Pancreas (tissue), 10 donors: ENCODE data around the gene SLC40A1. TPM values are rescaled to one million over a fixed set of nuclear protein-coding genes. Genes with fewer than 3 reads are reported as not detected.

Source experiments
- ATAC-seq, 4 donors: fragments of 200-7000 bp; cut with Tn5 transposase; one replicate each; pipeline versions ENCODE4 v1.8.0 to v1.9.1; 2020; ENCODE audit warnings: mild to moderate bottlenecking in 4 of 4, moderate library complexity in 4 of 4
- DNase-seq, 6 donors: peaks; one replicate each; pipeline ENCODE4 v3.0.0-alpha.2; 2020
- FAIRE-seq: peaks from 2 replicates; lab custom pipeline; 2012; peaks lifted over from hg19 to GRCh38; lab: Jason Lieb, UNC
- H3K27ac ChIP-seq, 4 donors: fragments of 200-600 bp; sonication (generic); 1 replicate in 3 of 4; 2 replicates in 1 of 4; pipeline versions ENCODE4 v1.5.0 to v1.8.0; 2020
- H3K27me3 ChIP-seq, 4 donors: fragments of 200-600 bp; one replicate each; pipeline ENCODE4 v1.8.0; 2021
- H3K36me3 ChIP-seq, 3 donors: fragments of 200-600 bp; sonication (generic) in 1 of 3; one replicate each; pipeline versions ENCODE4 v1.5.0 to v1.8.0; 2020 to 2021
- H3K4me1 ChIP-seq, 3 donors: fragments of 200-600 bp; one replicate each; pipeline ENCODE4 v1.8.0; 2021
- H3K4me3 ChIP-seq, 4 donors: fragments of 200-600 bp; sonication (generic) in 2 of 4; one replicate each; pipeline versions ENCODE4 v1.5.0 to v1.8.0; 2020 to 2021
- H3K9me3 ChIP-seq, 4 donors: fragments of 200-600 bp; one replicate each; pipeline ENCODE4 v1.8.0; 2021
- CTCF ChIP-seq, 4 donors: fragments of 200-600 bp; sonication (generic) in 3 of 4; IDR thresholded peaks; one replicate each; pipeline versions ENCODE4 v1.5.0 to v1.8.0; 2021; ENCODE audit warnings: antibody characterized with exemption in 4 of 4
- WGBS, 2 donors: extraction: QIAGEN DNeasy Blood & Tissue Kit; methylation state at CpG; one replicate each; pipeline ENCODE4 v1.1.7; 2013; 5-methylcytosine and 5-hydroxymethylcytosine counted together
- intact Hi-C, 3 donors: fragments of 100-400 bp; cut with DNase I; formaldehyde crosslinking; loops; one replicate each; pipeline versions ENCODE4 v1.11.1 to v1.14.2; 2022
- polyA plus RNA-seq, 2 donors: library from polyadenylated mRNA; stranded (reverse); fragments of 200-250 nt; gene quantifications; one replicate each; pipeline ENCODE4 v1.2.3, GENCODE V29; 2013
- total RNA-seq, 6 donors: library from RNA; stranded (reverse); fragmentation: NEBNext Ultra II Directional in 4 of 6; extraction: Animal tissue kit (Norgen Biotek cat#: 25700) in 4 of 6; gene quantifications; one replicate each; pipeline versions ENCODE4 v1.2.1 to v1.2.4, GENCODE V29; 2021 to 2023
- donor health status: healthy with polysubstance abuse.
- donor health status: DM: no; HTN: no; CAD: no; lungs with moderate emphysema.
- donor health status: DM: no; HTN: no; CAD: no.
- donor health status: control.
- donor health status: control.
- donor health status: Bipolar disorder and iron deficiency.
- donor health status: DM: yes; HTN: yes; CAD: no.
- donor health status: DM: no; HTN: no; CAD: no.
- donor health status: DM: no; HTN: no; CAD: no.
- donor health status: DM: yes; HTN: yes; CAD: no.

Gene SLC40A1
- total and polyA plus RNA-seq, 8 donors: 14.0 to 65.8 (median 40.4) TPM

GRCh38 chr2:189558516-189559272 is 21.9 kb downstream of the SLC40A1 start:
- WGBS, 2 donors: 91 to 93% methylated on average over 6 of the region's 6 CpGs
- H3K4me3 ChIP-seq: no peak overlapping the region
- intact Hi-C loops: no loop called here
- DNase-seq: no peak
- TF ChIP-seq CTCF (IDR thresholded peaks at IDR 0.05): no peak
- H3K36me3 ChIP-seq: peaks cover 0 to 16% (median 5%) of the 10 kb centered on the region in 3 donors
- H3K27ac ChIP-seq: no peak overlapping the region
- H3K27me3 ChIP-seq: no peaks in the 10 kb centered on the region
- H3K4me1 ChIP-seq: peaks cover 13 to 25% (median 19%) of the 10 kb centered on the region in 3 donors
- no peak for ATAC-seq
- H3K9me3 ChIP-seq: no peaks in the 10 kb centered on the region
- FAIRE-seq: no peak

- no peak overlapping the region for H3K4me3 ChIP-seq
- no peaks in the 10 kb centered on the region for H3K27me3 ChIP-seq
- ATAC-seq (no peak), DNase-seq (no peak), FAIRE-seq (no peak)
- intact Hi-C loops: no loop called here
- TF ChIP-seq CTCF (IDR thresholded peaks at IDR 0.05): no peak
- peaks cover 17 to 28% (median 27%) of the 10 kb centered on the region in 3 donors for H3K4me1 ChIP-seq
- WGBS, 2 donors: 78 to 90% methylated on average over 1 of the region's 1 CpG
- peak overlapping the region in 1 of 4 donors; percentile 12 for H3K27ac ChIP-seq
- H3K36me3 ChIP-seq: peaks cover 0 to 10% (median 0%) of the 10 kb centered on the region in 3 donors
- no peaks in the 10 kb centered on the region for H3K9me3 ChIP-seq
These were observed 23.2 kb downstream of the SLC40A1 start for GRCh38 chr2:189557373-189557772.

- Histone ChIP-seq H3K4me3 (no peak overlapping the region), H3K9me3 (no peaks in the 10 kb centered on the region), H3K27me3 (no peaks in the 10 kb centered on the region), H3K36me3 (peaks cover 0 to 10% (median 0%) of the 10 kb centered on the region in 3 donors), H3K4me1 (peaks cover 24 to 31% (median 29%) of the 10 kb centered on the region in 3 donors), H3K27ac (no peak overlapping the region)
- FAIRE-seq (no peak), DNase-seq (no peak), ATAC-seq (no peak)
- 94 to 97% methylated on average over 7 of the region's 7 CpGs for WGBS, 2 donors
- intact Hi-C loops: no loop called here
- no peak for TF ChIP-seq CTCF (IDR thresholded peaks at IDR 0.05)
These were observed 24.1 kb downstream of the SLC40A1 start for GRCh38 chr2:189556526-189556925.

- 71 to 73% methylated on average over 2 of the region's 2 CpGs for WGBS, 2 donors
- ATAC-seq: peak in 1 of 4 donors; percentile 30
These were observed 25.4 kb downstream of the SLC40A1 start for GRCh38 chr2:189555232-189555631.

More at GRCh38 chr2:189555232-189555631, 25.4 kb downstream of the SLC40A1 start:
- Histone ChIP-seq H3K4me1 (peaks cover 24 to 28% (median 24%) of the 10 kb centered on the region in 3 donors), H3K27me3 (no peaks in the 10 kb centered on the region), H3K36me3 (no peaks in the 10 kb centered on the region), H3K4me3 (no peak overlapping the region), H3K9me3 (no peaks in the 10 kb centered on the region), H3K27ac (peak overlapping the region in 2 of 4 donors; percentile 15 to 61)
- FAIRE-seq (peak; percentile 13), DNase-seq (no peak)
- intact Hi-C loops: no loop called here
- TF ChIP-seq CTCF (IDR thresholded peaks at IDR 0.05): no peak
